ENCODE results near the gene XPR1.
A peak's percentile ranks its signal among the peaks of the same experiment; 100 is the strongest.

Gene XPR1

GRCh38 chr1:180646547-180646946, 14.7 kb downstream of the XPR1 start:
- no peak overlapping the region for H3K27ac ChIP-seq
- H3K27me3 ChIP-seq (replicated peaks): no peaks in the 10 kb centered on the region
- no peaks in the 10 kb centered on the region for H3K36me3 ChIP-seq (replicated peaks)
- in situ Hi-C loops (cut with HindIII; ENCODE audit: low pct_ligation_motif_present, low sequenced_read_pairs): no loop called here
- H3K4me3 ChIP-seq (ENCODE audit: low read depth, low read length): no peak overlapping the region
- DNase-seq: no peak
- TF ChIP-seq CTCF (IDR thresholded peaks at IDR 0.05; ENCODE audit: low read depth, low read length, missing control alignments): no peak

GRCh38 chr1:180652792-180653191, 21.0 kb downstream of the XPR1 start:
- in situ Hi-C loops (cut with HindIII; ENCODE audit: low pct_ligation_motif_present, low sequenced_read_pairs): no loop called here
- no peak overlapping the region for H3K27ac ChIP-seq
- DNase-seq: peak; percentile 15
- no peaks in the 10 kb centered on the region for H3K36me3 ChIP-seq (replicated peaks)
- H3K27me3 ChIP-seq (replicated peaks): no peaks in the 10 kb centered on the region
- H3K4me3 ChIP-seq (ENCODE audit: low read depth, low read length): no peak overlapping the region
- TF ChIP-seq CTCF (IDR thresholded peaks at IDR 0.05; ENCODE audit: low read depth, low read length, missing control alignments): no peak

- no peak overlapping the region for H3K27ac ChIP-seq
- no peak for DNase-seq
- no peaks in the 10 kb centered on the region for H3K36me3 ChIP-seq (replicated peaks)
- no peak for TF ChIP-seq CTCF (IDR thresholded peaks at IDR 0.05; ENCODE audit: low read depth, low read length, missing control alignments)
- H3K27me3 ChIP-seq (replicated peaks): no peaks in the 10 kb centered on the region
- in situ Hi-C loops (cut with HindIII; ENCODE audit: low pct_ligation_motif_present, low sequenced_read_pairs): no loop called here
- H3K4me3 ChIP-seq (ENCODE audit: low read depth, low read length): no peak overlapping the region
Observed at GRCh38 chr1:180662709-180663108, 30.9 kb downstream of the XPR1 start.

GRCh38 chr1:180670681-180671080, 38.9 kb downstream of the XPR1 start:
- TF ChIP-seq CTCF (IDR thresholded peaks at IDR 0.05; ENCODE audit: low read depth, low read length, missing control alignments): no peak
- Histone ChIP-seq H3K36me3 (replicated peaks) (no peaks in the 10 kb centered on the region), H3K4me3 (ENCODE audit: low read depth, low read length) (no peak overlapping the region), H3K27ac (no peak overlapping the region), H3K27me3 (replicated peaks) (no peaks in the 10 kb centered on the region)
- in situ Hi-C loops (cut with HindIII; ENCODE audit: low pct_ligation_motif_present, low sequenced_read_pairs): no loop called here
- DNase-seq: no peak

- TF ChIP-seq CTCF (IDR thresholded peaks at IDR 0.05; ENCODE audit: low read depth, low read length, missing control alignments): no peak
- Histone ChIP-seq H3K27me3 (replicated peaks) (no peaks in the 10 kb centered on the region), H3K36me3 (replicated peaks) (no peaks in the 10 kb centered on the region), H3K27ac (no peak overlapping the region), H3K4me3 (ENCODE audit: low read depth, low read length) (no peak overlapping the region)
- in situ Hi-C loops (cut with HindIII; ENCODE audit: low pct_ligation_motif_present, low sequenced_read_pairs): no loop called here
- DNase-seq: no peak
Observed at GRCh38 chr1:180672105-180672504, 40.3 kb downstream of the XPR1 start.

GRCh38 chr1:180672505-180672904, 40.7 kb downstream of the XPR1 start:
- in situ Hi-C loops (cut with HindIII; ENCODE audit: low pct_ligation_motif_present, low sequenced_read_pairs): no loop called here
- TF ChIP-seq CTCF (IDR thresholded peaks at IDR 0.05; ENCODE audit: low read depth, low read length, missing control alignments): no peak
- H3K27me3 ChIP-seq (replicated peaks): no peaks in the 10 kb centered on the region

More at GRCh38 chr1:180672505-180672904, 40.7 kb downstream of the XPR1 start:
- no peak overlapping the region for H3K27ac ChIP-seq
- H3K4me3 ChIP-seq (ENCODE audit: low read depth, low read length): no peak overlapping the region
- DNase-seq: no peak
- H3K36me3 ChIP-seq (replicated peaks): no peaks in the 10 kb centered on the region
